ENCODE results near the gene EGF.
"Not testable (repeated sequence)": the region's sequence is repeated elsewhere in the genome, so short reads cannot be mapped to it uniquely, and the experiment has no call there.

EGF gene

GRCh38 chr4:109912706-109913595 is at the start of gene EGF:
Gene EGF (plus strand): TSS chr4:109912883. CDS start chr4:109913336, 453 bp downstream.
- no peak for DNase-seq

GRCh38 chr4:109864134-109864533 is 48.5 kb upstream of the EGF start:
- DNase-seq = no peak

GRCh38 chr4:109870061-109870460 is 42.6 kb upstream of the EGF start:
- no peak for DNase-seq

DNA sequence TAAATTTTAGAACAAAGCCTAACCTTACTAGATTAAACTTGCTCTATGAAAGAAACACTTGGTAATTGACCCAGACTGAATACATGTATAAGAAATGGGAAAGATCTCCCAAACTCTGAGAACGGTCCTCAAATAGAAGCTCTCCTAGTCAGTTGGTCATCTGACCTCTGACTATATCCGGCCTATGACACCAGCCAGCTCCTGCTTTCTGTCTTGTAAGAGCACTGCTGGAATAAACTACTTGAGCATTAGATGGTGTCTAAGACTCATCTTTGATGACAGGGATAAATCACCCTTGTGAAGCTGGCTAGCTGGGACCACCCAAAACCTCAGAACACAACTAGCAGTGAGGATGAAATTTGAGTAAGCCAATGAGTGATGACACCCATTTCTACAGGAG is 40.6 kb upstream of the EGF start:
- DNase-seq = no peak

DNA sequence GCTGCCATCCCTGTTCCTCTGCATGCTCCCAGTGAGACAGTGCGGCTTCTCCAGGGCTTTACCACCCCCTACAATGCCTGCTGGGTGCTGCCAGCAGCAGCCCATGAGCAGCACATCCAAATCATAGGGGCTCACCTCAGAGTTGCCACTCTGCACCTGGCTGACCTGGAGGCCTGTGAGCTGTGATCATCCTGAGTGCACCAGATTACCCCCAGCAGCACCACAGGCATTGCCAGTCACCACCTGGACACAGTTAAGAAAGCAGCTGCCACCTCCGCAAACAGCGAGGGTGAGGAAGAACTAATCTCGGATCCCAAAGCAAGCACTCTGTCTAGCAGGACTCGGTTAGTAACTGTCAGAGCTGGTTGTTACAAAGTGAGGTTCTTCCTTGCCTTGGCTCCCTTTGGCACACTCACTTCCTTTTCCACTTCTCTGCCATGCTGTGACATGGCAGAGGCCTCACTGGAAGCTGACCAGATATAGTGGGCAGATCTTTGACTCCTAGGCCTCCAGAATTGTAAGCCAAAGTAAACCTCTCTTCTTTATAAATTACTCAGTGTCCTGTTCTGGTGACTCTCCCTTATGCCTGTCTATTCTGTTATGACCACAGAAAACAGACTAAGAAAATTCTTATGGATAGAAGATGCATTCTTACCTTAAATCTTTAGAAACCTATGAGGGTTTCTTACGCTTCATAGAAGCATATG is 39.6 kb upstream of the EGF start:
- no peak for DNase-seq

- no peak for DNase-seq
Measured at GRCh38 chr4:109873791-109874514, 38.7 kb upstream of the EGF start.

- no peak for DNase-seq
Measured at GRCh38 chr4:109875106-109875505, 37.6 kb upstream of the EGF start.

- DNase-seq = not testable (repeated sequence)
Measured at GRCh38 chr4:109875553-109875952, 37.1 kb upstream of the EGF start.

- no peak for DNase-seq
Measured at GRCh38 chr4:109876634-109877265, 35.9 kb upstream of the EGF start.

GRCh38 chr4:109877400-109877799 is 35.3 kb upstream of the EGF start:
- DNase-seq = no peak

- DNase-seq = no peak
Measured at GRCh38 chr4:109878355-109878754, 34.3 kb upstream of the EGF start.

GRCh38 chr4:109879081-109879480 is 33.6 kb upstream of the EGF start:
- DNase-seq = no peak

- DNase-seq = no peak
Measured at GRCh38 chr4:109879636-109880314, 32.9 kb upstream of the EGF start.

DNA sequence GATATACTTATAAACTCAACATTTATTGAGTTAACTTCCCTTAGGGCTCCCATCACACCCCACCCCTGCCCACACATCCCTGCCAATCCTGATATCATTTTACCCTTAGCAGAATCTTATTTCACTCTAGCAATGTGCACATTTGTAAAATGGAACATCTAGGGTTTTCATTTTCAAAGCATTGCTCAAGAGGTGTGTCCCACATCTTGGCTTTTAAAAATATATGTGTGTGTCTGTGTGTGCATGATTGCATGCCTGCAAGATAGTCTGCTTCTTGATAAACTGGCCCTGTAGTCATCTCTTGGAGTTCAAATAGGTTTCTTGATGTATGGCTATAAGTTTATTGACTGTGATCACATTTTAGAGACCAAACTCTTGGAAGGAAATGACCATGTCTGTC is 26.4 kb upstream of the EGF start:
- DNase-seq = no peak

DNA sequence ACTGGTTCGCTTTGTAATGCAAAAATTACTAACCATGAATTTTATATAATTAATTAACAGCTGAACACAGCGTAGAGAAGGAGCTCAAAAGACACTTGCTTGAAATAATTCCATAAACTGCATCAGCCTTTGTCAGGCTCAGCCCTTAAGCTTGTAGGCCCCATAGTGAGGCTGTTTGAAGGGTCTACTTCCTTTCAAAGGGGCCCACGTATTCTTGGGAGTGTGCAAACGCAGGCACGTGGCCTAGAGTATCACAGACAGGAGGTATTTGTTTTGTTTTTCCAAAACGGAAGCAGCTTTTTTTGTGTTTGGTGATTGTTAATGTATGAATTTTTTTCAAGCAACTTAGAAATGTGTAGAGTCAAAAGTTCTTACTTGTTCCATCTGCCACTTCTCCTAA is 25.6 kb upstream of the EGF start:
- DNase-seq = no peak

GRCh38 chr4:109890076-109890475 is 22.6 kb upstream of the EGF start:
- no peak for DNase-seq

GRCh38 chr4:109902559-109903251 is 10.0 kb upstream of the EGF start:
- no peak for DNase-seq

- DNase-seq = no peak
Measured at GRCh38 chr4:109908731-109909130, 4.0 kb upstream of the EGF start.

GRCh38 chr4:109910256-109910655 is 2.4 kb upstream of the EGF start:
- no peak for DNase-seq

DNA sequence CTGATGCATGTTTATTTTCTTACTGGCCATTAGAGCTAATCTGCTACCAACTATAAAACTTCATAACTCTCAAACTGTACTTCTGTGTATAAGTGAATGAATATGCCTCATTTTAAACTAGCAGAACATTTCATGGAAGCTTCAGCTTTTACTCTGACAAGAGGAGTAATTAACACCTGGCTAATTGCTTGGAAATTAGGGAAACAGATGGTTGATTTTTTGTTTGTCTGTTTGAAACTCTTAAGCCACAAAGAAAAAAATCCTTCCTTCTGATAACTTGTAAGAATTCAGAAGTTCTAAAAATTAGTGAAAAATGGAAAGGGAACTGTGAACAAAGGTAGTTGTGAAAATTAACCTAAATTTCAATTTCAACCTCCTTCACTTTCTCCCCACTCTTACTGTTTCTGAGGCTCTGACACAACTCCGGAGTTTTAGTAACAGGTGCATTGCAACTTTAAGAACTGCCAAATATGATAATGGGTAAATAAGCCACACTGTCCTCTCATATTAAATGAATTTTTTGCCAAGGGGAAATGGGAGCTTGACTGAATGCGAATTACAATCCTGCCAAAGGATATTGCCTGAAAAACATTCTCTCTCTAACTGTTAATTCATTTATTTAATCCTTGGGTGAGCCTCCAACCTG is 1.0 kb downstream of the EGF start:
- DNase-seq = no peak

- DNase-seq = no peak
Measured at GRCh38 chr4:109914322-109914721, 1.6 kb downstream of the EGF start.
